ENCODE measurements around the gene OCA2.

OCA2 gene

DNA sequence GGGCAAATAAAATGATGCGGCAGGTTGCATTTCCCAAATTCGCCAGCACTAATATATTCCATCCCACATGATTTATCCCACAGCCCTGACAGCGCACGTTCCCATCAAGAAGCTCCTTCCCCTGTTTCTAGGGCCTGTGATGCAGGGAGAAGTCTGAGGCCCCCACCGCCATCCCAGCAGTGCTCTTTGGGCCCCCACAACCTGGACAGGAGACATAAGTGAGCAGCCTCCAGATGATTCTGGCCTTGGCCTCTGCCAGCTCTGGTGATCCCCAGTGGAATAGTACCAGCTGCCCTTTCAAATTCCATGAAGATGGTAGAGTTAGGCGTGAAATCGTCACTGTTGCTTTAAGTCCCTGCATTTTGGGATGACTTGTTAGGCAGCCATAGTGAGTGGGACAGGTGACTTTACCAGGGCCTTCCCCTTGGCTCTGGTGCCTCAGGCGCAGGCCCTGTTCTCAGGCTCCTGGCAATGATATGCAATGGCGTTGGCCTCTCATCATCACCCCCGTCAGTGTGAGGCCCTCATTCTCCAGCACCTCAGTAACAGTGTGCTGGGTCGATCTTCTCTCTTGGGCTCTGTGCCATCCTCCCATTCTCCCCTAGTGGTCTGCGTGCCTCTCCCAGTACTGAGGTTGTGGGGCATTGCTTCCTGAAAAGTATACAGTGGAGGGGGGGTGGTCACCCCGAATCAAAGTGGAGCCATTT is 263.7 kb downstream of the OCA2 start:
- DNase-seq, result no peak

DNA sequence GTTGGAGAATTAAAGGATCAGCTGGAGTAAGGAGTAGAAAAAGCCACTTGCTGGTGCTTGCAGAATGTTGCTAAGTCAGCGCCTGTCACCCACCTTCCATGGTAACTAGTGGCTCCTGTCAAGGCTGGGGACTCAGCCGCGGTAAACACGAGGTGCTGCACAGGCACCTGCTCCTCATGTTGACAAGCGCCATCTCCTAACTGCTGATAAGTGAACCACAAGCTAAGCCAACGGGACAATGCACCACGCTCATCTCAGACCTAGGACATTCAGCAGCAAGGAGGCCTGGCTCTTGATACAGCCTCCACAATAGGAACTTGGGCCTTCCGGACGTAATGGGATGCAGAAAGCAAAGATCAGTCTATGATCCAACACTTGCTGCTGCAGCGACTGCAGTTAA is 264.4 kb downstream of the OCA2 start:
- DNase-seq, result no peak

DNA sequence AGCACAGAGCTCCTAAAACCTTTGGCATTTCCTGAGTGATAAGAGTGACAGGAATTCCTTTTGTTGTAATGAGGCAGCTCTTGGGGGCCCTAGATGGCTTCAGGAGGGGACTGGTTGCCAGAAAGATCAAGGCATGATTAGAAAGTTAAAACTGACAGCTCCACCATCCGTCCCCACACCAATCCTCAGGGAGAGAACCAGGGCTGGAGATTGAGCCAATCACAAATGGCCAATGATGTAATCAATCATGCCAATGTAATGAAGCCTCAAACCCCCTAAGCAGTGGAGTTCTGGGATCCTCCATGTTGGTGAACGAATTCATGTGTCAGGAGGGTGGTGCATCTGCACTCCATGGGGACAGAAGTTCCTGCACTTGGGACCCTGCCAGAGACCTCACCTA is 265.1 kb downstream of the OCA2 start:
- no peak for DNase-seq

DNA sequence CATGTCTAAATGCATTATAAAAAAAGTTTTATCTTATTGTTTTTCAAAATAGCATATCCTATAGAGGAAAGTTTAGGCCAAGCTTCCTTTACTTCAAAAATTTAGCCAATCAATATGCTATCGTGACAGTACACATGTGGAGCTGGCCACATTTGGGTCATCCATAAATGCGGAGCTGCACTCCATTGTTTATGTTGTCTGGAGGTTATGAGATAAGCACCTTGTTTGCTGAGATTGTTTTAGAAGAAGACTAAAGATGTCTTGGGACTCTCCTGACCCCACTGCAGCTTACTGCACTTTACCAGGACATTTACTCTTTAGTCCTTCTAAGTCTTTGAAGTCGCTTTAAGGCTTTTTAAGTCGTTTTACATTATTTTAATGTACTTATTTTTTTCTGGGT is 265.9 kb downstream of the OCA2 start:
- no peak for DNase-seq

DNA sequence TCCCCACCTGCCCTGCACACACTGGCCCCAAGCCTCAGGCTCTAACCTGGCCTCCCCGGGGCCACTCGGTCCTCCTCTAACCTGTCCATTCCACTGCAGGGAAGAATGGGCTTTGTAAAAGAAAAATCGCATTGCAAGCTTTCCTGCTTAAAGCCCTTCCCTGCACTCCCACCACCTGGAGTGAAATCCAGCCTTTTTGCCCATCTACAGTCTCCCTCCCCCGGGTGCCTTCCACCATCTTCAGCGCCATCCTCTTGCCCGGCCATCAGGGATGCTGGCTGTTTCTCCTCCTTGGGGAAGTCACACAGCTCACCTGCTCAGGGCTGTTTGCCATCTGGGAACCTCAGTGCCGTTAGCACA is 266.9 kb downstream of the OCA2 start:
- no peak for DNase-seq

DNA sequence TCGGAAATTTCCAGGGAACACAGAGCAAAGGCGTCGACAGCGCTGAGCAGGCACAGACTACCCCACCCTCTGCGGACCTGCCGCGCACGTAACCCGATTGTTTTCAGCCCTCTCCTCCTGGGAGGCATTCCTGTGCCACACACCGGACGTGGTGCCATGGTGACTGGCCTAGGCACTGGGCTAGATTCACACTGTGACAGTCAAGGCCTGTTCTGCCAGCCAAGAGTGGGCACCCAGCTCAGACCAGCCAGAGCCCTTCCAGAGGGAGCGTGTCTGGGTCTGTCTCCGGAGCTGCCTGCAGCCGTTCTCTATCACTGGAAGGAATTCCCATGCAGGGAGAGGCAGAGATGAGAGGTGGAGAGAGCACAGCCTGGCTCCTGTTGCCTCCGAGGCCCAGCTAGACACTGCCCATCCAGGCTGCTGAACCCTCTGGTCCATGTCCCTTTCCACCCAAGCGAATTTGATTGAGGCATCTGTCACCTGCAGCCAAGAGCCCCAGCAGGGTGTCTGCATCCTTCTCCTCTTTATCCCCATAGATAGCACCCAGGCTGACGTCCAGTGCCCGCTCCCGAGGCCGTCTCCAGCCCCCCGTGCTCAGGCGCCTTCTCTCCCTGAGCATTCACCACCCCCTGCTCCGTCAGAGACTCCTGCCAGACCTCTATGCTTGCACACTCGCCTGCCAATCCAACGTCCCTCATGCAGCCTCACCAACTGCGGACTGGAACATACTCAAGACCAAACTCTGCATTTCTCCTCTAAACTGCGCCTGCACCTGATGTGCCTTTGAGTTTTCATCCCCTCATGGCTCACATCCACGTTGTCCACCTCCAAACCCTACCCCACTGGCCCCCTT is 267.5 kb downstream of the OCA2 start:
- DNase-seq, result no peak

DNA sequence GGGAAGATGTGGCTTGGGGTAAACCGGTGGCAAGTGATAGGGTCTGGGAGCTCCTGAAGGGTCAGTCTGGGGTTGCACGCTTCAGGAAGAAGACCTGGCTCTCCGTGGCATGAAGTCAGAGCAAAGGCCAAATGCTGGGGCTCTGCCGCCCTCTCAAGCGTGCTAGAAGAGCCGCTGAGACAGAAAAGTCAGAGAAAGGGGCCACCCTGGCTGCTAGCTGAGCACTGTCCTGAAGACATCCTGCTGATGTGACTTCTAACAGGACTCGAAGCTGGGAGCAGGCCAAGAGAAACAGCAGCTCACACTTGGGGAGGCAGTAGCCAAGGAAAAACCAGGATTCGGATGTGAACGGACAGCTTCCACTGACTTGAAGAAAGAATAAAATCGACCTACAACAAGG is 270.4 kb downstream of the OCA2 start:
- DNase-seq, result no peak

DNA sequence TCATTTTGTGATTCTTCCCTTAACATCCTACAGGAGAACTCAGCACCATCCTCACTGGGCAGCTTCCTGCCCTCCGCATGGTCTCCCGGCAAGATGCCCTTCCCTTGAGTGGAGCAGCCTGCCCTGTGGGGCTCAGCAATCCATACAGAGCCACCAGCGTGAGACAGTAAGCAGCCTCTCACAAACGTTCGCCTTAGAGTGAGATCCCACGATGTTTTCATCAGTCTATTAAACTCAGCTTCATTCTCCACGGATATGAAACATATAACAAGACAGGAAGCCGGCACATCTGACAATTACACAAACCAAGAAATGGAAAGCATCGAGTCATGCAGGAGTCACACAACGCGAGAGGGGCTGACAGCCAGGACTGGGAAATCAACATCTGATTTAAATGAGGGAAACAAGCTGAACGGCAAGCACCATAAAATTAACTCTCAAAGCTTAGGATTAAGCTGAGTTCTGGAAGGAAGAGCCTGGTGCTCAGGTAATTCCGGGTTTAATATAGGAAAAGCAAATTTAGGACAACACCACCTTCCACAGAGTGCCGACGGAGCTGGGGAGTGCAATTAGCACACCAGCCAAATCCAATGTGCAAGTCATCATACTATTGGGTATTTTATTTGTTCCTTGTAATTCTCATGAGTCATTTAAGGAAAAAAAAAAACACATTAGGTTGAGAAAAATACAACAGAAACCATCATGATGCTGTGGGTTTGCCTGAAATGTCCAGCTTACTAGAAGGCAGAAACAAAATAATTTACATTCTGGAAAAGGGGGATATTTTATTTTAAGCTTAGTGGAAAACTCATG is 272.0 kb downstream of the OCA2 start:
- no peak for DNase-seq

DNA sequence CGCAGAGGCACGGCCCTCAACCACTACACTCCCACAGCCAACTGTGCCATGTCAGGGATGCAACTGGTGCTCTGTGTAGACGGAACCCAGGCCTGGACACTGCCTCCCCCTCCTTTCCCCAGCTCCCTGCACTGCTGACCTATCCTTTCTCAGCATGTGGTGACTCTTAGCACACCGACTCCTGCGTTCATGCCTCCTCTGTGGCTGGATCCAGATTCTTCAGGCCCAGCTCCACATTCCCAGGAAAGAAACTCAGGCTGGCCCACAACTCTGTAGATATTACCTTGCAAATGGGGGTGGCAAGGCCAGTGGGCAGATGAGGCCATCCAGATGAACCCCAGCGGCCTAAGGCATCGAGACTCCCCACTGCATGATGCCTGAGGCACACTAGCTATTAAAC is 272.7 kb downstream of the OCA2 start:
- DNase-seq, result no peak

DNA sequence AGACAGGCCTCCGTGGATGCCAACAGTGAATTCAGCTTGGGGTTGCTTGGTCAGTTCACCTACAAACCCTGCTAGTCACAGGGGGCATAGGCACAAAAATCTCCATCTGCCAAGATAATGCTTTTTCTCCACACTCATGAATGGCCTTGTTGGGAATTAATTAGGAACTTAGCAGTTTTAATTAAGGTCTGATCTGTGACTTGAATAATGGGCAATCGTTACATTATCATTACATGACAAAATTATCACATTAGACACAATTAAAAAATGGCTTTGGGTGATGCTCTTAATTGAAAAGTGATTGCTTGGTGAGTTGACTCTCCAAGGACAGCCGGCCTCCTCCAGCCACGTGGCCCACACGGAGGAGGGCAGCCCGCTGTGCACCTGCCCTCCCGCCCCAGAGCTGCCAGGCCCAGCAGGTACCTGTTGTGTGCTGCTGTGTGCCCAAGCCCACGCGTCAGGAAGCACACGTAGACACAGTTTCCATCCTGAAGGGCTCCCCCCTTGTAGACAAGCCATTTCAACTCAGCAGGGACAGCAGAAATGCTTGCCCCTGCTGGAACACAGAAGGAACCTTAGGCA is 274.2 kb downstream of the OCA2 start:
- no peak for DNase-seq

DNA sequence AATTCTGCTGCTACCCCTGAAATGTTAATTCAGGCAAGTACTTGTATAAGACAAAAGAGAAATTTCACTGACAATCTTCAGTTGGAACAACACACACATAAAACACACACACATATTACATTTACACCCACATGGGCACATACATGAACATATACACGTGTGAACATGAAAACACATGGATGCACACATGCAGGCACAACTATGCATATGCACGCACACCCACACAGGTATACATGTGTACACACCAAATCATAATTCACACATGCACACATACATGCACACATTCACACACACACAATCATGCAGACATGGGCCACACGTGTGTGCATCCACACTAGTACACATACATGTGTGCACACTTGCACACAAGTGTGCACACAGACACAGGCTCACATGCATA is 277.8 kb downstream of the OCA2 start:
- DNase-seq, result no peak

DNA sequence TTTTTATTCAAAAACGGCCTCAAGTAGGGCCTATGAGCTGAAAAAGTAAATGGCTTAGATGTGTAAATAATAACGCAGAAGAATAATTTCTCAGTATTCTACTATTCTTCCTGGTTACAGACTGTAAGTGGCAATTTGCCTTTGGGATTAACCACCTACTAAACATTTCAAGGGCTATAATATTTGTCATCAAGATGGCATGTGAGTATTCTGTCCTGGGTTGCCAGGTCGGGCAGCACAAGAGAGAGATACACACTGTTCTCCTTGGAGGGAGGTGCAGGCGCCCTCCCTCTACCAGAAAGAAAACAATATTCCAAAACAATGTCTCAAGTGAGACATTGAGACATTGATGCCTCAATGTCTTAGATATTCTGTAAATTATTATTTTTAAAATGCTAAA is 278.4 kb downstream of the OCA2 start:
- no peak for DNase-seq

DNA sequence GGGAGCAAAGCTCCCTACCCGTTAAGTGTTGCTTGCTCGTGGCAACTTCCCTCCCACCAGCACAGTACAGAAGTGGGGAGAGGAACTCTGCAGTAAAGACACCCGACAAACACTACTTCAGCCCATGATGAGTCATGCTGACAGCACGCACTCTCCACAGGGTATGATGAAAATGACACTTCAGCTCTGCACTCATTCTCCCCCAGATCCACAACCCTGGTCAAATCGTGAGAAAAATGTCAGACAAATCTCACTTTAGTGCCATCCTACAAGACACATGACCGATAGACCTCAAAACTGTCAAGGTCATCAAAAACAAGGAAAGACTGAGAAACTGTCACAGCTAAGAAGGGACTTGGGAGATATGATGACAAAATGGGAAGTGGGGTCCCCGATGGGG is 278.9 kb downstream of the OCA2 start:
- no peak for DNase-seq

DNA sequence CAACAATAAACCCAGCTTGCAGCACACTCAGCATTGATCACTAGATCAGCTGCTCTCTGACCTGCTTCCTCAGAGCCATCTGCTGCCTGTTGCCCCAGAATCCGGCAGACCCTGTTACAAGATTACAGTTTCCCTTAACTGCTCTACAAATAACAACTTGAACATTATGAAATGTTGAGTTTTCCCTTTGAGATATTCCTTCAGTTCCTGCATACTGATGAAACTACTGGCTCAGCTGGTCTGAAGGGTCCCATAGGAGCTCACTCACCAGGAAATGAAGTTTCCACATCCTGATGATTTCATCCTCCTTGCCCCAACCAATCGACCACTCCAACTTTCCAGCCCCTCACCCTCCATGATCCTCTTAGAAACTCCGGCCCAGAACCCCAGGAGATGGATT is 281.9 kb downstream of the OCA2 start:
- DNase-seq, result no peak

DNA sequence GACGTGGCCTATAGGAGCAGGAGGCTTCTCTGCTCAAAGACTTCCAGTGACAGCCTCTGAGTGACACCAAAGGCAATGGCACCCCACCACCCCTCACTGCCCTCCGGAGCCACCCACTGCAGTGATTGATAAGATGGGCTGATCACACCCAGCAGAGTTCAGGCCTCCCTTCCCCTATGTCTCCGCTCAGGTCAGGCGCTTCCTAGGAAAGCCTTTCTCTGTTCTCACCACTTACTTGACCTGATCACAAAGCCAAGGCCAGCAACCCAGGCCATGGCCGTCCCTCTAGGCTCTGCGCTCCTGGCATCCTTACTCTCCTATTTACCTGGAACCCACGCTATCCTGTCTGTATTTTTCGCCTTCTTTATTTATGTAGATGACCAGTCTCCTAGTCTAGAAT is 282.3 kb downstream of the OCA2 start:
- no peak for DNase-seq

DNA sequence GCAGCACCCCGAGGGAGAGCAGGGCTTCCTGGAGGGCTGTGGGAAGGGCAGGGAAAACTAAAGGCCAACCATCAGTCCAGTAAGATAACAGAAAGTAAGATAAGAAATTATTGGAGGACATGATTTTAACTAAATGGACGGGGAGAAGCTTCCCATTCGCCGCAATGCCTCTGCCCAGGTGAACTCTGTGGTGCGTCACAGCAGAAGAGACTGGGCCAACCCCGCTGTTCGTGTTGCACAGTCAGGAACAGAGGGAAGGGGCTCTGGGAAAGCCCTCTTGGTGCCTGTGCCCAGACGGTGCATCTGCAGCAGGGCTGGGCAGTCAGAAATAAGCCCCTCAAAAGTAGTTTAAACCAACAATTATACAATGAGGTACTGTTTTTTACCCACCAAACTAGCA is 284.1 kb downstream of the OCA2 start:
- no peak for DNase-seq

DNA sequence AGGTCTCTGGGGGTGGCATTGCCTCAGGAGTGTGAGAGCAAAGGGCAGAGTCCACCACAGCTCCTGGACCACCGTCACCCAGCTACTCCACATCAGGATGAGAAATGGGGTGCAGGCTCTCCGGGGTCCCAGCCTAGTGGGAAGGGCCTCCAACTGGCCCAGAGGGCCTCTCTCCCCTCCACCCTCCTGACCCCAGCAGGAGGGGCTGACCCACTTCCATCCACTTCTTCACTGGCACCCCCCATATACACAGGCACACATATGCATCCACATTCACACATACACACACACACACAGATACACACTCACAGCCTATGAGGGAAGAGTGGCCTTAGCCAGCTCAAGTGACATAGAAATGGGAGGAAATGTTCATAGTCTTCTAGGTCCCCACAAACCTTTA is 286.0 kb downstream of the OCA2 start:
- no peak for DNase-seq

DNA sequence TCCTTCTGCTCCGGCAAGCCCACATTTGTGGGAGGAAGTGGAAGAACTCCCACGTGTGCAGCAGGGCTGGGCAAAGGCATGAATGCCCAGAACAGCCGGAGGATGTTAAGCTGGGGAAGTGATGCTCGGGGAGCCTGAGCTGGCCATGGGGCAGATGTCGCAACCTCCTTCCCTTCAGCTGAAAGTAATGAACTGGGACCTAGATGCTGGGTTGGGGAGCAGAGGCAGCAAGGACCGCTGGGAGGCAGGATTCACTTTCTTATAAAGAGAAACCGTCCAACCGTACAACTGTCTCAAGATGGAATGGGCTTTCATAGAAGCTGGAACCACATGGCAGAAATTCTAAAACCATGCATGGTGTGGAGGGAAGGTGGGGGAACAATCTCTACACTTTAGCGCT is 290.9 kb downstream of the OCA2 start:
- DNase-seq, result no peak

DNA sequence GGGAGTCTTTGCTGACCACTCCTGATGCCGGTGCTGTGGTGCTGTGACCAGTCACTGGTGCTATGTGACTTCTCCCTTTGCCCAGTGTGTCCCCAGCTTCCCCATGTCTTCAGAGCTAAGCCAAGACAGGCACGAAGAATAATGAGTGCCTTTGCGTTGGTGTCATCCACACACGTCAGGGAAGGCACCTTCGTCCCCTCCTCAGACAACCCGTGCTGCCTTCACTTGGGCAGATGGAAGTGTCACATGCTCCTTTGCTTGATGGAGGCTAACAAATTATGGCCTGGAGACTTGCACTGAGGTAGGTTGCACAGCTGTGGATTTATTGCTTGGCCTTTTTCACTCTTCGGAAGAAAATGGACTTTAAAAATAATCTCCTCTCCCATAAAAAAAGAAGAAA is 291.8 kb downstream of the OCA2 start:
- no peak for DNase-seq

DNA sequence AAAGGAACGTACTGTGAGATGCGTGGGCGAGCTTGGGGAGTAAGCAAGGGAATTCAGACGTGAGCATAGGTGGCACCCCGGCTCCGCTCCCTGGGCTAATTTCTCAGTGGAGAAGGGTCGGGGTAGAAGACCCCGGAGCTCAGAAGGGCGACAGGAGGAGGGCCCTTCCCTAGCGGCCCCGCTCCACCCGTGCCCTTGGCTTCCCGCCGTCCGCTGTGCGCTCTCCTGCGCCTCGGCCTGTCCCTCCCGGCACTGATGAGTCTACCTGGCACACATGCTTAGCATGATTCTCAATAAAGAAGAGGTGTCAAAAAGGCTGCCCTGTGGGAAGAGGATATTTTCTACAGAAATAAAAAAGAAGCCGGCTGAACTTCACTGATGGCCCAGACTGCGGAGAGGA is 292.7 kb downstream of the OCA2 start:
- no peak for DNase-seq

DNA sequence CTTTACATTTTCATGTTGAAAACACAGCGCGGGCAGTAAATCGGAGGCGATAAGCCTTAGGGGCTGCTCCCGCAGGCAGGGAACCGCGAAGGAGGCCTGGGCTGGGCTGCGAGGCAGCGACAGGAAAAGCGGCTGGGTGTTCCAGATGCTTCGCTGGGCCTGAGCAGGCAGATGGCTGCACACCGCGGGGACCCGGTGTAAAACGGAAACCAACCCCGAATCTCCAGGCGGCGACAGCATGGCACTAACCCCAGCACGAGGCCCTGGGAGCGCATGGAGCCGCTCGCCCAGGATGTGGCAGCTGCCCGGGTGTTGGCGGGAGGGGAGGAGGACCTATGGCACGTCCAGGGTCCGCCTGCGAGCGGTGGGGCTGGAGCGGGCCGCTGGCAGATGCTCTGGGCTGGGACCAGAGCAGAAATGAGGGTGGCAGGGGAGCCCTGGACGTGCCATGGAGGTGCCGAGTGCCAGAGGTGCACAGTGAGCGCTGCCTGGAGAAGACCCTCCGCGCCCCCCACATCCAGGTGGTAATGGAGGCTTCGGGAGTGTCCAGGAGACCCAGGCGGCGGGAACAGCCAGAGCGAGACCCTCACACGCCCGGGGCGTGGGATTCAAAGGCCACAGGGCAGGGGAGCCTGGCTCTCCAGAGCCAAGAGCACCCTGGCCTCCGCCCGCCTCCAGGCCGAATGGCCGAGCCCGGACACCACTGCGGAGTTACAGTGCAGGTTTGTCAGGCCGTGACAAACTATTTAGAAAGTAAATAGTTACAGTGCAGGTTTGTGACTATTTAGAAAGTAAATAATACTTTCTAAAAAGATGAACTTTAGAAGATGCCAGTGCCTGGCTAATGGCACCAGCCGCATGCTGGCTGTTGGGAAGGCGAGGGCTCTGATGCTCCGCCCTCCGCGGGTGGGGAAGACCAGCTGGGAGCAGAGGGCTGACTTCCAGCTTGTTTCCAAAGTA is 293.6 kb downstream of the OCA2 start:
- no peak for DNase-seq

DNA sequence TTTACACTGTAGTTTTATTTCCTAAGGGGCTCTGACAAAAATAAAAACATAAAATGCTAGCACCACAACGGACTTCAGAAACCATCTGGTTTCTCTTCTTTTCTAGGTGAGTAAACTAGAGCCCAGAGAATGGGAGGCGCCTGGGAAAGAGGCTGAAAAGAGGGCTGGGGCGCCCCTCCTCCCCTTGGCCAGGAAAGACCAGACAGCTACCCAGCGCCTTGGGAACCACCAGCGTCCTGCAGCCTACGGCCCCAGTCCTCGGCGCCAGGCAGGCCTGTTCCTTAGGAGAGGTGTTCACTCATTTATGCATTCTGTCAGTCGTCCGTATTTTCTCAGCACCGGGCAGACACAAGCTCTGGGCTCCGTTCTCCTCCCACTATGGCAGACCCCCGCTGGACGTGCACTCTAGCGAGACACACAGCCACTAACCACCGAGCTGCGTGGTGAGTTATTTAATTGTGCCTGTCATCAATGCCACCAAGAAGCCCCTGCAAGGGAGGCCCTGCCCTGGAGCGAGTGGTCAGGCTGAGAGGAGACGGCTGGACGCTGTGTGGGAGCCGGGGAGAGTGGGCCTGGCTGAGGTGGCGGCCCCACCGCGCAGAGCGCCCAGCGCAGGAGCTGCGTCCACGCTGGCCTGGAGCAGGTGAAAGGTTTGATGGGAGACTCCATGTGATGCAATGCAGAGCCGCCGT is 294.4 kb downstream of the OCA2 start:
- DNase-seq, result no peak

All from activated T-cell treated with anti-CD3 and anti-CD28 coated beads, Interleukin-2, amount 50 U/mL, for 1 hour (primary cell).